ENCODE measurements around the gene GALNT13.

GALNT13 gene

DNA sequence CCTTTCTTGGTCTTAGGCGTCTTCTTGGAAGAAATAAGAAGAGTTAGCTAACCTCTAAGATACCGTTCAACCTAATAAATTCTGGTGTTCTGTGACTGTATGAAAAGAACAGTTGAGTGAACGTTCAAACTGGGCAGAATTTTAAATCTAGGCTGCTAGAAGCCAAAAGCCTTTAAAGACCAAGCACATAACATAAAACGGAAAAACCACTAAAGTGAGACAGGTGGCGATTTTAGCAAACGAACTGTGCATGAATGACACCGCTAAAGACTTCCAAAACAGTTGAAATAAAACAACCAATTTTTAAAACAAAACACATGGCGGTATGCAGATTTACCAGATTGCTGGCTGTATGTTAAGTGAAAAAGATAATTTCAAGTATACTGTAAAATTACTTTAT, 73.1 kb downstream of the GALNT13 start:
- TF ChIP-seq CTCF (conservative IDR thresholded peaks at IDR 0.05; ENCODE audit: low read depth, low read length): no peak
- no peak for DNase-seq (ENCODE audit: low read depth)
- H3K4me3 ChIP-seq (ENCODE audit: low read length): no peak overlapping the region

- TF ChIP-seq CTCF (conservative IDR thresholded peaks at IDR 0.05; ENCODE audit: low read depth, low read length): no peak
- no peak overlapping the region for H3K4me3 ChIP-seq (ENCODE audit: low read length)
- no peak for DNase-seq (ENCODE audit: low read depth)
Measured at GRCh38 chr2:153946036-153946435, 74.3 kb downstream of the GALNT13 start.

GRCh38 chr2:153953761-153954160, 82.0 kb downstream of the GALNT13 start:
- no peak for DNase-seq (ENCODE audit: low read depth)
- no peak for TF ChIP-seq CTCF (conservative IDR thresholded peaks at IDR 0.05; ENCODE audit: low read depth, low read length)

GRCh38 chr2:153963256-153963655, 91.5 kb downstream of the GALNT13 start:
- no peak for TF ChIP-seq CTCF (conservative IDR thresholded peaks at IDR 0.05; ENCODE audit: low read depth, low read length)

More at GRCh38 chr2:153953761-153954160, 82.0 kb downstream of the GALNT13 start:
- H3K4me3 ChIP-seq (ENCODE audit: low read length): no peak overlapping the region

DNA sequence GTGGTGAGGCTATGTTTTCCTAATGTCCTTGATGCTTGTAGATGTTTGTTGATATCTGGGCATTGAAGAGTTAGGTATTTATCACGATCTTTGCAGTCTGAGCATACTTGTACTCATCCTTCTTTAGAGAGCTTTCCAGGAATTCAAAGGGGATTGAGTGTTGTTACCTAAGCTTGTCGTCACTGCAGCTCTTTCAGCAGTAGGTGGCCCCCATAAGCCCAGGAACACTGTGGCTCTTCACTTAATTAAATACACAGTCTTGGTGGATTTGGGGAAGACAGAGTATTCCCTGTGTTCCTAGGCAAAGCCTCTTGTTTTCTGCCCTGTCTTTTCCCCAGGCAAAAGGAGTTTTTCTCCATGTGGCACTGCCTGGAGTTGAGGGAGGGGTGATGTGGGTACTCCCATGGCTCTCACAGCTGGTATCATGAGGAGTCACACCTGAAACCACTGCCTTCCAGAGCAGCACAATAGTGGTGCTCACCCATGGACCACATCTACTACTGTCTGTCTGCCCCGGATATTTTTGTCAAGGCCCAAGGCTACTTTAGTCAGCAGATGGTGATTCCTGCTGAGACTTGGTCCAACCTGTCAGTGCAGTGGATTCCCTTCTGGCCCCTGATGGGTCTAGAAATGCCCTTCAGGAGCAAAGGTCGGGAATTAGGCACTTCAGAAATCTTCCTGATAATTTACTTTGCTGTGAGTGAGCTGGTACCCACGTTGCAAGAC, 95.7 kb downstream of the GALNT13 start:
- H3K4me3 ChIP-seq (ENCODE audit: low read length): no peak overlapping the region
- no peak for DNase-seq (ENCODE audit: low read depth)
- no peak for TF ChIP-seq CTCF (conservative IDR thresholded peaks at IDR 0.05; ENCODE audit: low read depth, low read length)

More at GRCh38 chr2:153963256-153963655, 91.5 kb downstream of the GALNT13 start:
- DNase-seq (ENCODE audit: low read depth): no peak
- H3K4me3 ChIP-seq (ENCODE audit: low read length): no peak overlapping the region

DNA sequence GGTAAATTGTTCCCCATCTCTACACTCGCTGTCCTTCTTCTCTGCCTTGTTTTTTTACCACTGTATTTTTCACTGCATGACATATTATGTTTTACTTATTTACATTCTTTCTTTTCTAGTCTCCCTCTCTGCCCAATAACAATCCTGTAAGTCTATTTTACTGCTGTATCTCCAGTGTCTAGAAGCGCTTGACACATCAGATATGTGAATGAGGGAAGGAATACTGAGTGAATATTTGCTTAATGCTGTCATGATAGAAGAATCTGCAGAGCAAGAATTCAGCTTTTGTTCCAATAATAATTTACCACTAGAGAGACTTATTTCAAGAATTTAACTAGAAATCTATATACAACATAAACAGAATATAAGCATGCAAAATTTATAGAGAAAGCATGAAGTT, 99.5 kb downstream of the GALNT13 start:
- no peak for DNase-seq (ENCODE audit: low read depth)
- H3K4me3 ChIP-seq (ENCODE audit: low read length): no peak overlapping the region
- TF ChIP-seq CTCF (conservative IDR thresholded peaks at IDR 0.05; ENCODE audit: low read depth, low read length): no peak

DNA sequence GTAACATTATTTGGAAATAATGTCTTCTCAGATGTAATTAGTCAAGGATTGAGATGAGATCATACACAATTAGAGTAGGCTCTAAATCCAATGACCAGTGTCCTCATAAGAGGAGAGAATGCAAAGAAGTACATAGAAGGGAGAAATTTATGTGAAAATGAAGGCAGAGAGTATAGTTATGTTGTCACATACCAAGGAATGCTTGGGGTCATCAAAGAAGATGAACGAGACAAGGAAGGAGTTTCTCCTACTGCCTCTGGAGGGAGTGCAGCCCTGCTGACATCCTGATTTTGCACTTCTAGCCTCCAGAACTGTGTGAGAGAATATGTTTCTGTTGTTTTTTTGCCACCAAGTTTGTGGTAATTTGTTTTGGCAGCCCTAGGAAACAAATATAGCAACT, 100.1 kb downstream of the GALNT13 start:
- TF ChIP-seq CTCF (conservative IDR thresholded peaks at IDR 0.05; ENCODE audit: low read depth, low read length): no peak
- DNase-seq (ENCODE audit: low read depth): no peak

More for the DNA sequence above, 100.1 kb downstream of the GALNT13 start:
- H3K4me3 ChIP-seq (ENCODE audit: low read length): no peak overlapping the region
